GM21786 (cell line): ENCODE results near the gene KCNIP3.

ENCODE experiments used
- ATAC-seq: cut with Tn5 transposase; IDR thresholded peaks from one replicate; pipeline ENCODE4 v1.9.1; 2021; ENCODE audit not compliant: unreplicated experiment

The KCNIP3 gene

GRCh38 chr2:95274291-95275150, 22.6 kb upstream of the KCNIP3 start, which contains the start of gene PROM2:
PROM2 (plus strand) TSS chr2:95274449; CDS start chr2:95274586, 137 bp downstream.
- ATAC-seq, result no peak

- ATAC-seq, result no peak
Measured at GRCh38 chr2:95275151-95275515, 22.0 kb upstream of the KCNIP3 start.

- ATAC-seq, result no peak
Measured at GRCh38 chr2:95275601-95276243, 21.4 kb upstream of the KCNIP3 start.

GRCh38 chr2:95276244-95276887, 20.8 kb upstream of the KCNIP3 start:
- no peak for ATAC-seq

- ATAC-seq, result no peak
Measured at GRCh38 chr2:95276888-95277245, 20.3 kb upstream of the KCNIP3 start.

- no peak for ATAC-seq
Measured at GRCh38 chr2:95277246-95277906, 19.8 kb upstream of the KCNIP3 start.

- ATAC-seq, result no peak
Measured at GRCh38 chr2:95278051-95278471, 19.1 kb upstream of the KCNIP3 start.

GRCh38 chr2:95278637-95279225, 18.4 kb upstream of the KCNIP3 start:
- no peak for ATAC-seq

- ATAC-seq, result no peak
Measured at GRCh38 chr2:95279435-95280035, 17.6 kb upstream of the KCNIP3 start.

- no peak for ATAC-seq
Measured at GRCh38 chr2:95281071-95281470, 16.1 kb upstream of the KCNIP3 start.

- ATAC-seq, result no peak
Measured at GRCh38 chr2:95281786-95282185, 15.4 kb upstream of the KCNIP3 start.

- ATAC-seq, result no peak
Measured at GRCh38 chr2:95282458-95282857, 14.7 kb upstream of the KCNIP3 start.

GRCh38 chr2:95283562-95283961, 13.6 kb upstream of the KCNIP3 start:
- no peak for ATAC-seq

GRCh38 chr2:95284886-95285541, 12.1 kb upstream of the KCNIP3 start:
- no peak for ATAC-seq

GRCh38 chr2:95285542-95285932, 11.6 kb upstream of the KCNIP3 start:
- no peak for ATAC-seq

GRCh38 chr2:95287336-95287735, 9.8 kb upstream of the KCNIP3 start:
- ATAC-seq, result no peak

GRCh38 chr2:95287806-95288205, 9.3 kb upstream of the KCNIP3 start:
- ATAC-seq, result no peak

- ATAC-seq, result no peak
Measured at GRCh38 chr2:95289253-95289652, 7.9 kb upstream of the KCNIP3 start.

GRCh38 chr2:95291222-95291621, 5.9 kb upstream of the KCNIP3 start:
- no peak for ATAC-seq

- no peak for ATAC-seq
Measured at GRCh38 chr2:95292623-95293260, 4.4 kb upstream of the KCNIP3 start.
